KOPT-K1 (cell line): ENCODE data around the gene ATAD3B.
"Not testable (repeated sequence)": the region's sequence is repeated elsewhere in the genome, so short reads cannot be mapped to it uniquely, and the experiment has no call there.

ENCODE experiments used
- H3K27ac ChIP-seq: fragments of 200-600 bp; sonication (generic); 2 replicates; pipeline ENCODE4 v1.5.1; 2016; ENCODE audit warnings: antibody characterized with exemption, mild to moderate bottlenecking, low read depth, low read length; ENCODE audit not compliant: poor library complexity, severe bottlenecking
- H3K36me3 ChIP-seq: fragments of 200-600 bp; sonication (generic); 2 replicates; pipeline ENCODE4 v1.5.1; 2017; ENCODE audit warnings: antibody characterized with exemption, mild to moderate bottlenecking, low read length, moderate library complexity; ENCODE audit not compliant: insufficient read depth
- H3K9me3 ChIP-seq: fragments of 200-600 bp; sonication (generic); 2 replicates; pipeline ENCODE4 v1.5.1; 2017; ENCODE audit warnings: antibody characterized with exemption, low read length, mild to moderate bottlenecking; ENCODE audit not compliant: insufficient read depth, poor library complexity, severe bottlenecking

ATAD3B gene

GRCh38 chr1:1438531-1439381, 32.8 kb upstream of the ATAD3B start:
- no peak overlapping the region for H3K27ac ChIP-seq

GRCh38 chr1:1439546-1440261, 31.9 kb upstream of the ATAD3B start:
- no peak overlapping the region for H3K27ac ChIP-seq
- H3K36me3 ChIP-seq: no peaks in the 10 kb centered on the region
- no peaks in the 10 kb centered on the region for H3K9me3 ChIP-seq

More at GRCh38 chr1:1438531-1439381, 32.8 kb upstream of the ATAD3B start:
- Histone ChIP-seq H3K9me3 (no peaks in the 10 kb centered on the region), H3K36me3 (no peaks in the 10 kb centered on the region)

- Histone ChIP-seq H3K36me3 (no peaks in the 10 kb centered on the region), H3K27ac (no peak overlapping the region), H3K9me3 (no peaks in the 10 kb centered on the region)
Measured at GRCh38 chr1:1440262-1441001, 31.1 kb upstream of the ATAD3B start.

- H3K27ac ChIP-seq: no peak overlapping the region
- H3K36me3 ChIP-seq: no peaks in the 10 kb centered on the region
- H3K9me3 ChIP-seq: no peaks in the 10 kb centered on the region
Measured at GRCh38 chr1:1441002-1441888, 30.3 kb upstream of the ATAD3B start.

GRCh38 chr1:1442069-1442770, 29.3 kb upstream of the ATAD3B start:
- H3K27ac ChIP-seq: no peak overlapping the region
- H3K36me3 ChIP-seq: no peaks in the 10 kb centered on the region

GRCh38 chr1:1446631-1447030, 24.9 kb upstream of the ATAD3B start:
- H3K9me3 ChIP-seq, H3K27ac ChIP-seq, H3K36me3 ChIP-seq: not testable (repeated sequence)

More at GRCh38 chr1:1442069-1442770, 29.3 kb upstream of the ATAD3B start:
- H3K9me3 ChIP-seq: no peaks in the 10 kb centered on the region

GRCh38 chr1:1449099-1449739, 22.3 kb upstream of the ATAD3B start, which contains the start of gene ATAD3C:
ATAD3C (plus strand) TSS chr1:1449689; CDS start chr1:1450684, 995 bp downstream.
- Histone ChIP-seq H3K9me3 (no peaks in the 10 kb centered on the region), H3K36me3 (no peaks in the 10 kb centered on the region), H3K27ac (no peak within 1 kb of the TSS)

- not testable (repeated sequence) for H3K9me3 ChIP-seq, H3K36me3 ChIP-seq, H3K27ac ChIP-seq
Measured at GRCh38 chr1:1450616-1451015, 20.9 kb upstream of the ATAD3B start.

GRCh38 chr1:1451696-1452364, 19.7 kb upstream of the ATAD3B start:
- H3K9me3 ChIP-seq: no peaks in the 10 kb centered on the region
- no peaks in the 10 kb centered on the region for H3K36me3 ChIP-seq
- no peak overlapping the region for H3K27ac ChIP-seq

- H3K9me3 ChIP-seq, H3K27ac ChIP-seq, H3K36me3 ChIP-seq: not testable (repeated sequence)
Measured at GRCh38 chr1:1452365-1452739, 19.2 kb upstream of the ATAD3B start.

- no peaks in the 10 kb centered on the region for H3K9me3 ChIP-seq
- H3K27ac ChIP-seq: no peak overlapping the region
- H3K36me3 ChIP-seq: no peaks in the 10 kb centered on the region
Measured at GRCh38 chr1:1452882-1453281, 18.7 kb upstream of the ATAD3B start.

GRCh38 chr1:1454286-1455056, 17.1 kb upstream of the ATAD3B start:
- not testable (repeated sequence) for H3K27ac ChIP-seq, H3K9me3 ChIP-seq

More at GRCh38 chr1:1454286-1455056, 17.1 kb upstream of the ATAD3B start:
- H3K36me3 ChIP-seq: not testable (repeated sequence)
